IMR-90 (cell line): ENCODE measurements around the gene FRMD5.

Experiments
- CEBPB ChIP-seq: IDR thresholded peaks from 2 replicates; pipeline ENCODE4 v1.6.1; 2012; ENCODE audit warnings: low read depth, low read length, improper control_type of control experiment
- POLR2A ChIP-seq: IDR thresholded peaks from 2 replicates; pipeline ENCODE4 v1.6.1; 2012; ENCODE audit warnings: mild to moderate bottlenecking, low read depth, low read length
- RAD21 ChIP-seq: IDR thresholded peaks from 2 replicates; pipeline ENCODE4 v1.6.1; 2012; ENCODE audit warnings: low read length, improper control_type of control experiment
- TF ChIP-seq, protein P1 (sequence below): conservative IDR thresholded peaks from 2 replicates; pipeline ENCODE4 v1.5.1; 2012; ENCODE audit warnings: mild to moderate bottlenecking, low read depth, low read length, improper control_type of control experiment

DNA sequence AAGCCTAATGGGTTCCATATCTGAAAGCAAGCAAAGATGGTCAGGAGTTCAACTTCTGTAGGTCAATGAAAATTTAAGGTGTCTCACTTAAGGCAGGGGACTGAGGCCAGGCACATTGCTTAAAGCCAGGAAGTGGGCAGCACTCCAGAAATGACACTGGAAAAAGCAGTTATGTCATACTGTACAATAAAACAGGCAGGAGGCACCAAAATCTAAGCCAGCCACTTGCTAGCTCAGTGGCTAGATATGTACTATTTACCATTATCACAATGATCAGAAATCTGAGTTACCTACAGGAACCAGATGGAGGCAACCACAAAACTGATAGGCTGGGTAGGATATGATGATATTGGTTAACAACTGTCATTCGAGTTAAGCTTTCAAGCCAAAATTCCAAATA, 57.3 kb downstream of the FRMD5 start:
- TF ChIP-seq POLR2A (no peak), RAD21 (no peak), CEBPB (no peak)
- TF ChIP-seq, protein P1, sequence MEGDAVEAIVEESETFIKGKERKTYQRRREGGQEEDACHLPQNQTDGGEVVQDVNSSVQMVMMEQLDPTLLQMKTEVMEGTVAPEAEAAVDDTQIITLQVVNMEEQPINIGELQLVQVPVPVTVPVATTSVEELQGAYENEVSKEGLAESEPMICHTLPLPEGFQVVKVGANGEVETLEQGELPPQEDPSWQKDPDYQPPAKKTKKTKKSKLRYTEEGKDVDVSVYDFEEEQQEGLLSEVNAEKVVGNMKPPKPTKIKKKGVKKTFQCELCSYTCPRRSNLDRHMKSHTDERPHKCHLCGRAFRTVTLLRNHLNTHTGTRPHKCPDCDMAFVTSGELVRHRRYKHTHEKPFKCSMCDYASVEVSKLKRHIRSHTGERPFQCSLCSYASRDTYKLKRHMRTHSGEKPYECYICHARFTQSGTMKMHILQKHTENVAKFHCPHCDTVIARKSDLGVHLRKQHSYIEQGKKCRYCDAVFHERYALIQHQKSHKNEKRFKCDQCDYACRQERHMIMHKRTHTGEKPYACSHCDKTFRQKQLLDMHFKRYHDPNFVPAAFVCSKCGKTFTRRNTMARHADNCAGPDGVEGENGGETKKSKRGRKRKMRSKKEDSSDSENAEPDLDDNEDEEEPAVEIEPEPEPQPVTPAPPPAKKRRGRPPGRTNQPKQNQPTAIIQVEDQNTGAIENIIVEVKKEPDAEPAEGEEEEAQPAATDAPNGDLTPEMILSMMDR, result no peak
